GM13976 (cell line): ENCODE data around the gene SLC6A8.
"Not testable (repeated sequence)": the region's sequence is repeated elsewhere in the genome, so short reads cannot be mapped to it uniquely, and the experiment has no call there.

ENCODE experiments used
- DNase-seq: peaks from one replicate; pipeline ENCODE4 v3.0.0; 2012; ENCODE audit warnings: low spot score
- CTCF ChIP-seq: IDR thresholded peaks from 2 replicates; pipeline ENCODE4 v1.5.1; 2012; ENCODE audit warnings: borderline replicate concordance, mild to moderate bottlenecking; ENCODE audit not compliant: insufficient read depth; ENCODE audit errors: extremely low read depth, missing control alignments, control extremely low read depth
- in situ Hi-C: fragments of 300-500 bp; cut with MboI; formaldehyde crosslinking; loops from one replicate; pipeline ENCODE4 v1.12.0; 2022; ENCODE audit warnings: low sequenced_read_pairs, mixed read lengths, inconsistent platforms; ENCODE audit not compliant: unreplicated experiment

The SLC6A8 gene

DNA sequence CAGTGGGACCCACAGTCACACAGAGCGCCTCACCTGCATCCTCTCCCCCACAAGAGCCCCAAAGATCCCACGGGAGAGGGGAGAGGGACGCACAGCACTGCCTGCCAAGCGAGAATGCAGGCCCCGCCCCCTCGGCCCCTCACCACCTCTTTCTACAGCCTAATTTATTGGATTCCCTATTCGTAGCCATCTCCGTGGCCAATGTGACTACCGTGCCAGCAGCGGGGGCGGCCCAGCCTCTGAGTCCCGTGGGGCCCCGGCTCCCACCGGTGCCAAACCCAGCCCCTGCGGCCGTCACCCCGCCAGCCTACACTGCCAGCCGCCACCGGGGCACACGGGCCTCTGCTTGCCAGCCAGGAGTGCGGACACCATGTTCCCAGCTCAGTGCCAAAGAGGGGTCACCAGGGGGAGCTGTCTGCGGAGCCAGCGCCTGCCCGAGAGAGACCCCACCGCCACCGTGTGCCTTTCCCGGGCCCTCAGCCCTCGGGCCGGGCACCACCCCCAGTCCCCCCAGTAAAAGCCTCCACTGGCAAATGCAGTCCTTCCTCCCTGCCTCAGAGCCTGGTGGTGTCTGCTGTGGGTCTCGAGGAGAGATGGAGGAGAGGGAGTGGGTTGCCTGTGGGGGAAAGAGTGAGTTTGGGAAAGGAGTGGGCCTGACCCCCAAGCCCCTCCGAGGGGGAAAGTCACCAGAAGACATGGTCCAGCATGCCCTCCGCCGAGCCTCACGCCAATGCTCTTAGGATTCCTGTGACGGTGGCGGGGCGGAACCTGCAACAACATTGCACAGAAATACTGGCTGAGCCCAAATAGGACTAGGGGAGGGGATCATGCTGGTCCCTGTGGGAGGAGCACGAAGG lies 56.7 kb downstream of the SLC6A8 start:
- no peak for TF ChIP-seq CTCF
- no peak for DNase-seq
- in situ Hi-C loops: no loop called here

- in situ Hi-C loops, DNase-seq: not testable (repeated sequence)
Measured at GRCh38 chrX:153745067-153745433, 57.3 kb downstream of the SLC6A8 start.
